GM12878 (cell line): Measurements from ENCODE around the gene NUP107. TPM values are rescaled to one million over a fixed set of nuclear protein-coding genes. Genes with fewer than 3 reads are reported as not detected.

Experiments
- CHD2 ChIP-seq: IDR thresholded peaks from 2 replicates; pipeline ENCODE4 v1.6.1; 2011; ENCODE audit warnings: low read depth, low read length, improper control_type of control experiment, borderline replicate concordance
- CREB1 ChIP-seq: IDR thresholded peaks from 2 replicates; pipeline ENCODE4 v1.6.1; 2012; ENCODE audit warnings: low read depth, mild to moderate bottlenecking, inconsistent platforms
- E2F8 ChIP-seq: fragments of 450-650 bp; IDR thresholded peaks from 2 replicates; pipeline ENCODE4 v1.6.1; 2018; ENCODE audit warnings: mild to moderate bottlenecking, low read depth, moderate library complexity; ENCODE audit not compliant: partially characterized antibody
- HDAC2 ChIP-seq: fragments of 200-600 bp; sonication (generic); IDR thresholded peaks from 2 replicates; pipeline ENCODE4 v1.6.1; 2017
- HDGF ChIP-seq: fragments of 450-650 bp; IDR thresholded peaks from 2 replicates; pipeline ENCODE4 v1.6.1; 2016; ENCODE audit warnings: antibody characterized with exemption
- KLF5 ChIP-seq: fragments of 450-650 bp; IDR thresholded peaks from 2 replicates; pipeline ENCODE4 v1.6.1; 2014; ENCODE audit warnings: mild to moderate bottlenecking; ENCODE audit not compliant: partially characterized antibody
- MAX ChIP-seq: IDR thresholded peaks from 2 replicates; pipeline ENCODE4 v1.6.1; 2012; ENCODE audit warnings: low read depth, low read length, improper control_type of control experiment
- NFXL1 ChIP-seq: fragments of 450-650 bp; IDR thresholded peaks from 2 replicates; pipeline ENCODE4 v1.6.1; 2017; ENCODE audit warnings: antibody characterized with exemption, mild to moderate bottlenecking, borderline replicate concordance
- NR2C1 ChIP-seq: fragments of 450-650 bp; IDR thresholded peaks from 2 replicates; pipeline ENCODE4 v1.6.1; 2017; ENCODE audit warnings: antibody characterized with exemption, mild to moderate bottlenecking, moderate library complexity
- PAX8 ChIP-seq: fragments of 450-650 bp; IDR thresholded peaks from 2 replicates; pipeline ENCODE4 v1.6.1; 2017; ENCODE audit warnings: mild to moderate bottlenecking, moderate library complexity
- PKNOX1 ChIP-seq: fragments of 450-650 bp; IDR thresholded peaks from 2 replicates; pipeline ENCODE4 v1.6.1; 2016; ENCODE audit warnings: mild to moderate bottlenecking
- RELA ChIP-seq: fragments of 450-650 bp; IDR thresholded peaks from 2 replicates; pipeline ENCODE4 v1.8.0; 2014; ENCODE audit warnings: borderline replicate concordance; ENCODE audit not compliant: partially characterized antibody
- SIX5 ChIP-seq: IDR thresholded peaks from 2 replicates; pipeline ENCODE4 v1.6.1; 2011; ENCODE audit warnings: mild to moderate bottlenecking, low read depth, low read length, moderate library complexity; ENCODE audit not compliant: severe bottlenecking
- SUPT20H ChIP-seq: IDR thresholded peaks from 2 replicates; pipeline ENCODE4 v1.6.1; 2011; ENCODE audit warnings: low read depth, mild to moderate bottlenecking, low read length, moderate library complexity, borderline replicate concordance; ENCODE audit not compliant: control insufficient read depth
- TCF7 ChIP-seq: IDR thresholded peaks from 2 replicates; pipeline ENCODE4 v1.6.1; 2014; ENCODE audit warnings: antibody characterized with exemption, borderline replicate concordance
- ZBTB33 ChIP-seq: fragments of 450-650 bp; IDR thresholded peaks from 2 replicates; pipeline ENCODE4 v1.6.1; 2017; ENCODE audit warnings: mild to moderate bottlenecking
- ZBTB40 ChIP-seq: fragments of 450-650 bp; IDR thresholded peaks from 2 replicates; pipeline ENCODE4 v1.6.1; 2016; ENCODE audit warnings: mild to moderate bottlenecking, moderate library complexity, borderline replicate concordance
- ZNF384 ChIP-seq: IDR thresholded peaks from 2 replicates; pipeline ENCODE4 v1.6.1; 2012; ENCODE audit warnings: low read depth, mild to moderate bottlenecking, low read length, improper control_type of control experiment, borderline replicate concordance
- polyA plus RNA-seq, 11 experiments: library from polyadenylated mRNA; depleted of rRNA in 4 of 11; unstranded in 6 of 11; stranded (reverse) in 5 of 11; fragments of >200 nt; fragmentation: Nextera tagmentation in 4 of 11; fragmentation: Illumina TruSeq in 1 of 11; extraction: Ambion mirVana in 4 of 11; extraction: Trizol in 1 of 11; gene quantifications; 1 replicate in 1 of 11; 2 replicates in 10 of 11; pipeline versions ENCODE4 v1.2.1 to v1.2.3, GENCODE V29; 2011 to 2016; ENCODE audit warnings: inconsistent platforms in 2 of 11, missing spikeins in 2 of 11, low read depth in 1 of 11
- total RNA-seq, 4 experiments: library from RNA; depleted of rRNA in 3 of 4; stranded (reverse); fragments of >200 nt in 3 of 4; fragmentation: Illumina TruSeq in 1 of 4; extraction: Trizol in 1 of 4; gene quantifications; 2 replicates each; pipeline versions ENCODE4 v1.2.1 to v1.2.3, GENCODE V29; 2013 to 2021

NUP107 gene
- total and polyA plus RNA-seq, 10 of the 15 experiments (the other 5 are each of a cell fraction or from before 2014, with no cell fraction given) = 73.4 to 132 (median 92.4) TPM

- TF ChIP-seq E2F8 (peak; percentile 97), TCF7 (peak; percentile 75; the same call in 1 of the 2 replicates), MAX (peak; percentile 47; the same call in 1 of the 2 replicates), ZBTB40 (peak; percentile 100), PAX8 (no peak), HDAC2 (no peak; the same call in 1 of the 2 replicates), CREB1 (0 out of 2 replicates have a peak, but pooled peaks have one; percentile 50), RELA (peak; percentile 91), ZBTB33 (no peak), CHD2 (peak; percentile 90), NFXL1 (no peak), NR2C1 (peak; percentile 100), HDGF (0 out of 2 replicates have a peak, but pooled peaks have one; percentile 21), ZNF384 (no peak), PKNOX1 (peak; percentile 86), KLF5 (peak; percentile 70), SUPT20H (no peak), SIX5 (peak; percentile 90)
These were observed at the start of gene NUP107 (continued) for GRCh38 chr12:68686595-68687521.
